ENCODE data around the gene GOLGA6B.
"Not testable (repeated sequence)": the region's sequence is repeated elsewhere in the genome, so short reads cannot be mapped to it uniquely, and the experiment has no call there.

GOLGA6B gene

DNA sequence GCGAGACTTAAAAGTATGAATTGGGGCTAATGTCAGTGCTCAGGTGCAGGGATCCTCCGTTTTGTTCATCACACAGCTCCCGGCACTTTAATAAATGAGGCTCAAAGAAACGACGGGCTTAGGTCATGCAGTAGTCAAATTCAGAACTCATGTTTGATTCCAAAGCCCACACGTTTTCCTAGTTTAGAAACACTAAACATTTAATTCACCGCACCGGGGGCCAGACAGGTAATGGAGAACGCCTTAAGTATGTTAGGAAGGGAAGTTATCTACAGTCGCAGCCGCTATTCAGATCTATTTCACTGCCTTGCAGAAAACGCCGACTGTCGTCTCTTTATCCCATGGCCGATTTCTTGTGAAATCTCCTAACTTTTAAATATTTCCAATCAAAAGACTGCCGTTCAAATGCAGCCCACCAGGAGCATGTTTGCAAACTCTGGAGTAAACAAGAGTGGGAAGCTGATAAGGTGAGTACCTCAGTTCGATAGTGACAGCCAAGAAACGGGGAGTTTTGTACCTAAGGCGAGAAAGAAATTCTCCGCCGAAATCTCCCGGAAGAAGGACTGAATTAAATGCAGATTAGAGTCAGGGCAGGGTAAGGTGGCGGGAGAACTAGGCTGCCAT is 30.9 kb downstream of the GOLGA6B start:
- peaks cover 3 to 18% of the 10 kb centered on the region in 2 donors for H3K4me1 Mint-ChIP-seq
- no peaks in the 10 kb centered on the region for H3K36me3 Mint-ChIP-seq
- DNase-seq (no peak), ATAC-seq (replicated peaks) (no peak)
- H3K27me3 Mint-ChIP-seq, result no peaks in the 10 kb centered on the region
- H3K4me3 Mint-ChIP-seq, result peak overlapping the region; percentile 93 to 95
- no peaks in the 10 kb centered on the region for H3K9me3 Mint-ChIP-seq
- H3K27ac Mint-ChIP-seq, result peak overlapping the region; percentile 96

DNA sequence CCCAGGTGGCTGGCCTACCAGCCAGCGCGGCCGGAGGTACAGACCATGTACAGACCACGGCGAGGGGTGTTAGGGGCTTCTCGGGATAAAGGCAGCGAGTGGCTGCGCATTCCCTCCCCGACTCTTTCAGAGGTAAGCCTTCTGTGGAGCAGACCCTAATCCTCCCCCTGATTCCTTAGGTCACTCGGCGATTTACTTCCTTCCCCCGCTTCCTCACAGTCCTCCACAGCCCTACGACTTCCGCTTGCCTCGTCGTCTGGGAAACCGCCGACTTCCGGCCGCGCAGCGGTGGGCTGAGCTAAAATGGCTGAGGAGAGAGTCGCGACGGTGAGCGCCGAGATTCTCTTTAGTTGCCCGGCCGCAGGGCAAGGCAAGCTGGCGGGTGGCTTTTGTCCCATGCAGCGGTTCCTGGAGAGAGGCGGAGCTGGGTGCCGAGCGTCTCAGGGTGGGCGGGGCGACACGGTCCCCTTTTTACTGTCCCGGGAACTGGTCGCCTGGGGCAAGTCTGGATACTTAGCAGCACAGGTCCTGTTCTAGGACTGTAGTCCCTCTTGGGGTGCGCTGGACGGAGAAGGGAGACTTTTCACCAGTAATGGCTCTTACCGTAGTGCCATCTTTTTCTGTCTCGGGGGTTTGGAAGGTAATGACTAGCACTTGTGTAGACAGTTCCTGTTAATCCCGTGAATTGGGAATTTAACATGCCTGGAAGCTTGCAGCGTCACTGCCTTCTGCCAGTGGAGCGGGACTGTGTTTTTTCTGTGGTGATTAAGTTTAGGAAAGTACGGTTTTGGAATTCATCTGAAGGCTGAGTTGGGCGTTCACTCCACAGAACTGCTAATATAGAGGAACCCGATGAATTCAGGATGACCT is 31.7 kb downstream of the GOLGA6B start, which contains the start of the genes BBS4 and HIGD2B:
Gene BBS4 (plus strand): TSS at position 283 of the 870 bp plus-strand sequence. CDS start 21 bp downstream, at position 304.
Gene HIGD2B (minus strand): TSS at position 258 of the 870 bp plus-strand sequence. CDS start 9,808 bp downstream, outside the sequence.
- peak within 1 kb of the TSS; percentile 96 for H3K27ac Mint-ChIP-seq
- peak within 1 kb of the TSS; percentile 93 to 95 for H3K4me3 Mint-ChIP-seq
- H3K27me3 Mint-ChIP-seq, result no peaks in the 10 kb centered on the region
- ATAC-seq (replicated peaks), result peak; percentile 97 to 98
- H3K36me3 Mint-ChIP-seq, result no peaks in the 10 kb centered on the region
- peak; percentile 89 for DNase-seq
- H3K9me3 Mint-ChIP-seq, result no peaks in the 10 kb centered on the region
- peaks cover 3 to 18% of the 10 kb centered on the region in 2 donors for H3K4me1 Mint-ChIP-seq

DNA sequence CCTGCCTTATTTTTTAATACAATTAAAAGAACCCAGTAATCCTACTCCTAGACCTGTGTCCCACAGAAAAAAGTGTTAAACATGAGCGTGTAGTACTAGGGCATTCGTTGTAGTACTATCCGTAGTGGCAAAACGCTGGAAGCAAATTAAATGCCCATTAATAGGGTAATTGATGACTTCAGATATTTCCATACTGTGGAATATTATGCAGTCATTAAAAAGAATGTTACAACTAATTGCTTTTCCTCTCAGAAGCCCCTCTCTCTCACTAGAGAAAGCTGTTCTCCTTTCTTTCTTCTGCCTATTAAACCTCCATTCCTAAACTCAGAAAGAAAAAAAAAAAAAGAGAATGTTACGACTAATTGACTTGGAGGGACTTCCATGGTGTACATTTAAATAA is 34.2 kb downstream of the GOLGA6B start:
- Mint-ChIP-seq H3K27ac (no peak overlapping the region), H3K4me3 (no peak overlapping the region), H3K9me3 (no peaks in the 10 kb centered on the region), H3K36me3 (no peaks in the 10 kb centered on the region), H3K27me3 (no peaks in the 10 kb centered on the region), H3K4me1 (peaks cover 3 to 13% of the 10 kb centered on the region in 2 donors)
- no peak for DNase-seq
- no peak for ATAC-seq (replicated peaks)

DNA sequence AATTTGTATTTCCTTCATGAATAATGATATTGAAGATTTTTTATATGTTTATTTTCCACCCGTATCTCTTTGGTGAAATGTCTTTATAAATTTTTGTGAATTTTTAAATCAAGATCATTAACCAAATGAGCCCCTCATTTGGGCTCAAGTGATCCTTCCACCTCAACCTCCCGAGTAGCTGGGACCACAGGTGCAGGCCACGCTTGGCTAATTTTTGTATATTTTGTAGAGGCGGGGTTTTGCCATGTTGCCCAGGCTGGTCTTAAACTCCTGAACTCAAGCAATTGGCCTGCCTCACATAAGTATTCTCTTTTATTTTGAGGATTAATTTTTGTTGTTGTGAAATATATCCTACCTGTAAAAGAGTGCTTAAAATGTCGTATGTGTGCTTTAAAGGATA is 36.4 kb downstream of the GOLGA6B start:
- Mint-ChIP-seq H3K27me3 (no peaks in the 10 kb centered on the region), H3K4me3 (no peak overlapping the region), H3K27ac (no peak overlapping the region), H3K4me1 (peaks cover 0 to 6% of the 10 kb centered on the region in 2 donors), H3K36me3 (peaks cover 0 to 4% of the 10 kb centered on the region in 2 donors), H3K9me3 (no peaks in the 10 kb centered on the region)
- DNase-seq (no peak), ATAC-seq (replicated peaks) (no peak)

DNA sequence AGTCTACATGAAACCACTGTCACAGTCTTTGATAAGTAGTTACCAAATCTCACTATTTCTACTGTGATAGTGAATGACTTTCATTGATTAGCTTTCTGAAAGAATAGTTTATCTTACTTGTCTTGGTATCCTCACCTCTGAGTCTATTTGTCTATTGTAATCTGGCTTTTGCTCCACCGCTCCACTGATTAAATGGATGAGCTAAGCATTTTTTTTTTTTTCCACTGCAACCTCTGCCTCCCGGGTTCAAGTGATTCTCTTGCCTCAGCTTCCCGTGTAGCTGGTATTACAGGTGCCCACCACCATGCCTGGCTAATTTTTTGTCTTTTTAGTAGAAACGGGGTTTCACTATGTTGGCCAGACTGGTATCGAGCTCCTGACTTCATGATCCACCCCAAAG is 44.4 kb downstream of the GOLGA6B start:
- Mint-ChIP-seq H3K9me3 (no peaks in the 10 kb centered on the region), H3K36me3 (peaks cover 1 to 4% of the 10 kb centered on the region in 2 donors), H3K4me1 (no peaks in the 10 kb centered on the region), H3K4me3 (no peak overlapping the region), H3K27me3 (no peaks in the 10 kb centered on the region), H3K27ac (no peak overlapping the region)
- DNase-seq (no peak), ATAC-seq (replicated peaks) (no peak)

DNA sequence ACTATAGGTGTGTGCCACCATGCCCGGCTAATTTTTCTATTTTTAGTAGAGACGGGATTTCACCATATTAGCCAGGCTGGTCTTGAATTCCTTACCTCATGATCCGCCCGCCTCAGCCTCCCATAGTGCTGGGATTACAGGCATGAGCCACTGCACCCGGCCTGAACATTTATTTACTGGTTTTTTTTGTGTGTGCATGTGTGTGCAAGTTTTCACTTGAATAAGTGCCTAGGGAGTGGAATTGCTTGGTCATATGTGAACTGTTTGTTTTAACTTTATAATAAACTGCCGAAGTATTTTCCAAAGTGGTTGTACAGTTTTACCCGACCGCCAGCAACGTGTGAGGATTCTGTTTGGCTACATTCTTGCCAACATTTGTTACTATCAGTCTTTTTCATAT is 45.6 kb downstream of the GOLGA6B start:
- no peak for ATAC-seq (replicated peaks)
- H3K36me3 Mint-ChIP-seq, result peaks cover 1 to 4% of the 10 kb centered on the region in 2 donors
- H3K27me3 Mint-ChIP-seq, result no peaks in the 10 kb centered on the region
- no peaks in the 10 kb centered on the region for H3K9me3 Mint-ChIP-seq
- no peaks in the 10 kb centered on the region for H3K4me1 Mint-ChIP-seq
- H3K4me3 Mint-ChIP-seq, result no peak overlapping the region
- H3K27ac Mint-ChIP-seq, result no peak overlapping the region
- DNase-seq, result no peak

DNA sequence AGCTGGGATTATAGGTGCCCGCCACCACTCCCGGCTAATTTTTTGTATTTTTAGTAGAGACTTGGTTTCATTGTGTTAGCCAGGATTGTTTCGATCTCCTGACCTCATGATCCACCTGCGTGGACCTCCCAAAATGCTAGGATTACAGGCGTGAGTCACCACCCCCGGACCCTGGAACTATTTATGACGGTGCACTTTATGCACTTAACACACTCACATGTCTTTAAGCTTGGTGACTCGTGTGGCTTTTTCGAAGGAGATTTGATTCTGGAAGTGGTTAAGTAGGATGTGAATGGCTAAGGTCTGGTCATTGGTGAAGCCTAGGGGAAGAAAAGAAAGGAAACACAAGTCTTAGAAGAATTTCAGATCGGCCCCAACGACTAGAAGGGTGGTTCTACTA is 51.8 kb downstream of the GOLGA6B start:
- peaks cover 6 to 11% of the 10 kb centered on the region in 2 donors for H3K4me1 Mint-ChIP-seq
- H3K36me3 Mint-ChIP-seq, result peaks cover 2 to 6% of the 10 kb centered on the region in 2 donors
- no peak overlapping the region for H3K4me3 Mint-ChIP-seq
- no peak for ATAC-seq (replicated peaks)
- no peak for DNase-seq
- no peaks in the 10 kb centered on the region for H3K27me3 Mint-ChIP-seq
- no peak overlapping the region for H3K27ac Mint-ChIP-seq
- H3K9me3 Mint-ChIP-seq, result no peaks in the 10 kb centered on the region

DNA sequence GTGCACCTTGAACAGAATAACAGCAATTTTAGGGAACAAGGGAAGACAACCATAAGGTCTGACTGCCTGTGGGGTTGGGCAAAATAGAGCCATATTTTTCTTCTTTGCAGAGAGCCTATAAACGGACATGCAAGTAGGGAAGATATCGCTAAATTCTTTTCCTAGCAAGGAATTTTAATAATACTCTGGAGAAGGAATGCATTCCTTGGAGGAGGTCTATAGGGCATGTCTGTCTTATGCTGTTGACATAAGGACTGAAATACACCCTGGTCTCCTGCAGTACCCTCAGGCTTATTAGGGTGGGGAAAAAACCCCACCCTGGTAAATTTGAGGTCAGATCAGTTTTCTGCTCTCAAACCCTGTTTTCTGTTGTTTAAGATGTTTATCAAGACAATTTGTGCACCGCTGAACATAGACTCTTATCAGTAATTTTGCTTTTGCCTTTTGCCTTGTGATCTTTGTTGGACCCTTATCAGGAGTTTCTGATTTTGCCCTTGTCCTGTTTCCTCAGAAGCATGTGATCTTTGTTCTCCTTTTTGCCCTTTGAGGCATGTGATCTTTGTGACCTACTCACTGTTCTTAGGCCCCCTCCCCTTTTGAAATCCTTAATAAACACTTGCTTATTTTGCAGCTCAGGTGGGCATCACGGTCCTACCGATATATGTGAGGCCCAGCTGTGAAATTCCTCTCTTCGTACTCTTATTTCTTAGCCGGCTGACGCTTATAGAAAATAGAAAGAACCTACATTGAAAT is 54.2 kb downstream of the GOLGA6B start:
- not testable (repeated sequence) for DNase-seq; H3K27ac Mint-ChIP-seq; H3K9me3 Mint-ChIP-seq; ATAC-seq (replicated peaks); H3K4me3 Mint-ChIP-seq; H3K27me3 Mint-ChIP-seq
- H3K4me1 Mint-ChIP-seq, result peaks cover 6 to 11% of the 10 kb centered on the region in 2 donors
- peaks cover 8 to 10% of the 10 kb centered on the region in 2 donors for H3K36me3 Mint-ChIP-seq

Measured in stimulated activated naive B cell treated with anti-CD40 and anti-IgM and Interleukin-4, amounts not matched to agents 10 μg/mL and 1 μg/mL and 100 μg/mL, for 72 hours (primary cell).